Mesendoderm (in vitro differentiated cells): Measurements from ENCODE around the gene HEXIM1.

Source experiments
- DNase-seq: peaks from one replicate; pipeline ENCODE4 v3.0.0; 2013
- H2AK5ac ChIP-seq: 2 replicates; pipeline ENCODE4 v1.6.1; 2013; ENCODE audit warnings: low read length, inconsistent platforms
- H2BK120ac ChIP-seq: 2 replicates; pipeline ENCODE4 v1.6.1; 2013; ENCODE audit warnings: low read depth, mild to moderate bottlenecking, low read length, moderate library complexity, mixed read lengths
- H2BK15ac ChIP-seq: replicated peaks from 2 replicates; pipeline ENCODE4 v1.6.1; 2013; ENCODE audit warnings: low read depth, mild to moderate bottlenecking, moderate library complexity
- H2BK5ac ChIP-seq: 2 replicates; pipeline ENCODE4 v1.6.1; 2013; ENCODE audit warnings: low read length, inconsistent platforms
- H3K18ac ChIP-seq: 2 replicates; pipeline ENCODE4 v1.6.1; 2013; ENCODE audit warnings: mild to moderate bottlenecking, low read length, mixed read lengths
- H3K23ac ChIP-seq: one replicate; pipeline ENCODE4 v1.6.1; 2013; ENCODE audit warnings: low read length
- H3K27ac ChIP-seq: 2 replicates; pipeline ENCODE4 v1.5.1; 2013; ENCODE audit warnings: low read depth, mild to moderate bottlenecking, inconsistent platforms, low read length, moderate library complexity
- H3K27me3 ChIP-seq: 2 replicates; pipeline ENCODE4 v1.6.1; 2013; ENCODE audit warnings: low read length, control low read depth, mild to moderate bottlenecking, inconsistent platforms; ENCODE audit not compliant: insufficient read depth, poor library complexity
- H3K36me3 ChIP-seq: 2 replicates; pipeline ENCODE4 v1.6.1; 2013; ENCODE audit warnings: low read length, inconsistent platforms; ENCODE audit not compliant: control insufficient read depth, insufficient read depth
- H3K4ac ChIP-seq: one replicate; pipeline ENCODE4 v1.6.1; 2013; ENCODE audit warnings: low read depth, mild to moderate bottlenecking, low read length, moderate library complexity
- H3K4me1 ChIP-seq: 2 replicates; pipeline ENCODE4 v1.6.1; 2013; ENCODE audit warnings: low read depth, low read length, inconsistent platforms; ENCODE audit not compliant: control insufficient read depth
- H3K4me2 ChIP-seq: 2 replicates; pipeline ENCODE4 v1.6.1; 2013; ENCODE audit warnings: low read length
- H3K4me3 ChIP-seq: 2 replicates; pipeline ENCODE4 v1.5.1; 2013; ENCODE audit warnings: mild to moderate bottlenecking, low read length
- H3K56ac ChIP-seq: one replicate; pipeline ENCODE4 v1.6.1; 2013; ENCODE audit warnings: low read length
- H3K79me1 ChIP-seq: 2 replicates; pipeline ENCODE4 v1.6.1; 2013; ENCODE audit warnings: low read length, inconsistent platforms
- H3K79me2 ChIP-seq: 2 replicates; pipeline ENCODE4 v1.6.1; 2013; ENCODE audit warnings: mild to moderate bottlenecking, low read length; ENCODE audit not compliant: control insufficient read depth, insufficient read depth
- H3K9ac ChIP-seq: 2 replicates; pipeline ENCODE4 v1.6.1; 2013; ENCODE audit warnings: low read length, inconsistent platforms
- H4K5ac ChIP-seq: one replicate; pipeline ENCODE4 v1.6.1; 2013; ENCODE audit warnings: low read length
- H4K8ac ChIP-seq: one replicate; pipeline ENCODE4 v1.6.1; 2013; ENCODE audit warnings: low read depth, mild to moderate bottlenecking, control low read depth, low read length, moderate library complexity
- WGBS: extraction: QIAGEN DNeasy Blood & Tissue Kit; methylation state at CpG from one replicate; pipeline ENCODE4 v1.1.7; 2013; ENCODE audit warnings: low lambda C conversion rate, missing lambda C conversion rate; ENCODE audit not compliant: insufficient coverage; ENCODE audit errors: extremely low coverage; 5-methylcytosine and 5-hydroxymethylcytosine counted together

The HEXIM1 gene

DNA sequence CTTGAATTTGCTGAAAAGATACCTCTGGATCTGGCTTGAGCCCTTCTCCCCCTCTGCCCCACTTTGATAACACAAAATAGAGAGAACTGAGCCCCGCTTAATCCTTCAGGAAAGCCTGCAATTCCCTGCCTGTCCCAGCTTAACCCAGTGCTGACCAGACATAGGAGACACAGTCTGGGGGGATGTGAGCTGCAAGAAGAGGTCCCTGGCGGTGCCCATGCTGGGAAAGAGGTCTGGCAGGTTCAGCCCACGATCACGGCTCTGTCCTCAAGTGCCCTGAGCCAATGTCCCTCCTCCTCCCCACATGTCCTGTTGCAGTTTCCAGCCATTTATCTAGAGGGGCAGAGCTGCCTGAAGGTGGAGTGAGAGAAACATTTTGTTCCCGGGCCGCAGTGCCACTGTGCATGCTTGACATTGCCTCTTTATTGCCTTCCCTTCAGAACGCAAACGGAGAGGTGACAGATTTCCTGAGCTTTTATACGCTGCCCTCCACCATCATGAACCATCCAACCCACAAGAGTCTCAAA is 44.9 kb upstream of the HEXIM1 start:
- peaks cover 28% of the 10 kb centered on the region for H3K36me3 ChIP-seq
- H3K4me1 ChIP-seq: no peaks in the 10 kb centered on the region
- no peak overlapping the region for H2BK15ac ChIP-seq
- no peaks in the 10 kb centered on the region for H3K79me1 ChIP-seq
- H4K5ac ChIP-seq: no peak overlapping the region
- no peak overlapping the region for H2BK120ac ChIP-seq
- H2AK5ac ChIP-seq: no peak overlapping the region
- no peak overlapping the region for H3K27ac ChIP-seq
- H3K9ac ChIP-seq: no peak overlapping the region
- H3K27me3 ChIP-seq: no peaks in the 10 kb centered on the region
- no peak for DNase-seq
- H2BK5ac ChIP-seq: no peak overlapping the region
- no peak overlapping the region for H3K4me3 ChIP-seq
- H4K8ac ChIP-seq: no peak overlapping the region
- no peak overlapping the region for H3K4ac ChIP-seq
- no peak overlapping the region for H3K4me2 ChIP-seq
- H3K56ac ChIP-seq: no peak overlapping the region
- no peaks in the 10 kb centered on the region for H3K79me2 ChIP-seq
- H3K23ac ChIP-seq: no peak overlapping the region
- H3K18ac ChIP-seq: no peak overlapping the region
- no CpG with 5 or more reads among the region's 9 CpGs for WGBS

DNA sequence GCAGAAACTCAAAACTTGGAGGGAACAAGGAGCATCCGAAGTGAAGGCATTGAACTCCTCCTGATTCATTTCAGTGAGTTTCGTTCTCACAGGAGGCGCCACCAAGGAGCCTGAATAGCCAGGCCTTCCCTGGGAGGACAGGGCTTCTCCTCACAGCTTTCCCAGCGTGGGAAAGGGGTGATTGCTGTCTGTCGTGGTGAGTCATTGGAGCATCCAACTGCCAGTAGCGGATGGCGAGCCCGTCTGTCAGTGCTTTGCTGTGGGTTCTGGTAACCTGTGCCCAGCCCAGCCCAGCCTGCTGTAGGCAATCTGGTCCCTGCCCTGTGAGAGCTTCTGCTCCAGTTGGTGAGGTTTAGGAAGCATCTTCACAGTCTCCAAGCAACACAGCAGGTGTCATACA is 44.2 kb upstream of the HEXIM1 start:
- H3K36me3 ChIP-seq: peaks cover 30% of the 10 kb centered on the region
- H3K9ac ChIP-seq: no peak overlapping the region
- no peak overlapping the region for H2BK5ac ChIP-seq
- no peaks in the 10 kb centered on the region for H3K79me1 ChIP-seq
- no peaks in the 10 kb centered on the region for H3K27me3 ChIP-seq
- no peak overlapping the region for H2AK5ac ChIP-seq
- H2BK15ac ChIP-seq: no peak overlapping the region
- H3K4ac ChIP-seq: no peak overlapping the region
- no peak overlapping the region for H3K18ac ChIP-seq
- H3K4me3 ChIP-seq: no peak overlapping the region
- H3K27ac ChIP-seq: no peak overlapping the region
- no peak overlapping the region for H3K56ac ChIP-seq
- H4K5ac ChIP-seq: no peak overlapping the region
- H3K79me2 ChIP-seq: no peaks in the 10 kb centered on the region
- WGBS: no CpG with 5 or more reads among the region's 8 CpGs
- H4K8ac ChIP-seq: no peak overlapping the region
- H2BK120ac ChIP-seq: no peak overlapping the region
- no peaks in the 10 kb centered on the region for H3K4me1 ChIP-seq
- no peak overlapping the region for H3K23ac ChIP-seq
- no peak overlapping the region for H3K4me2 ChIP-seq
- DNase-seq: no peak

DNA sequence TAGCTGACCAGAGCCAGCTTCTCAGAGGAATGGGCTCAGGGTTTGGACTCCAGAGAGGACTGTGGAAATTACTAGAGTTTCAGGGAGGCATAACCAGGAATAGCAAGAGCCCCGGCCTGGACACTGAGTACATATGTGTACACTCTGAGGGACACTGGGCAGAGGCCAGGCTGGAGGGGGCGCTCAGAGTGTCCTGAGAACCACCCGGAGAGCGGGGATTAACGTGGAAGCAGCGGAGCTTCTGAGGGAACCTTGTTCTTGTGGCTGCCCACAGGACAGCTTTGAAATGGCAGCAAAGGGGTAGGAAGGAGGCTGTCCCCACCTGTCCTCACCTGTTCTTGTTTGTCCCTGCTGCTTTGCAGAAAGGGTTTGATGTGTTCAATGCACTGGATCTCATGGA is 43.8 kb upstream of the HEXIM1 start:
- Histone ChIP-seq H3K4me2 (no peak overlapping the region), H4K5ac (no peak overlapping the region), H3K4ac (no peak overlapping the region), H2BK5ac (no peak overlapping the region), H2BK15ac (no peak overlapping the region), H3K79me1 (no peaks in the 10 kb centered on the region), H3K23ac (no peak overlapping the region), H3K27me3 (no peaks in the 10 kb centered on the region), H2BK120ac (no peak overlapping the region), H3K79me2 (no peaks in the 10 kb centered on the region), H3K4me3 (no peak overlapping the region), H3K56ac (no peak overlapping the region), H3K18ac (no peak overlapping the region), H3K27ac (no peak overlapping the region), H3K36me3 (peaks cover 30% of the 10 kb centered on the region), H3K9ac (no peak overlapping the region), H4K8ac (no peak overlapping the region), H2AK5ac (no peak overlapping the region), H3K4me1 (no peaks in the 10 kb centered on the region)
- no peak for DNase-seq
- WGBS: no CpG with 5 or more reads among the region's 6 CpGs

DNA sequence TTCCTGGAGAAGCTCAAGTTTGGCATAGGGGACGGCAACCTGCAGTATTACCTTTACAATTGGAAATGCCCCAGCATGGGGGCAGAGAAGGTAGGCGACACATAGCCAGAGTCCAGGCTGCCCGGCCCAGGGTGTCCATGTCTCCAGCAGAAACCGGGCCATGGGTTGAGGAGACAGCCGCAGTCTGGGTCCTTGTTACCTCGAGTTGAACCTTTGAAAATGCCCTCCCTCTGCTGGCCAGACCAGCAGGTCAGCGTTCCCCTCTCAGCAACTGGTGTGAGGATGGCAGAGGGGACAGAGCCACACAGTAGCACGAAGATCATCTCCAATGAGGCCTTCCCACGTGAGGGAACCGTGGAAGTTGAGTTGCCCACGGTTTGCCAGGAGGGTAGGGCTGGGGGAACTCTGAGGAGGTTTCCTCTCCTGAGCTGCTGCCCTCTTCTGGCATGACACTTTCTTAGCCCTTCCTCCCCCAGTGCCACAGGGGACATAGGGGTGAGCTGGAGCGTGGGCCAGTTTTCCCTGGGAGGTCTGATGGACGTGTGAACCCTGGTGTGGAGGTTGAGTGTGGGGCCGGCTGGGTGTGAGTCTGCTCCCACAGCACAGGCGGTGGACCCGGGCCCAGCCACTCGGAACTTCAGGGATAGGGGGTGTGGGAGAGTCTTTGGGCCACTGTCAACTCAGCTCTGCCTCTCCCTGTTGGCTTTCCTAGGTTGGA is 43.2 kb upstream of the HEXIM1 start:
- no peak for DNase-seq
- Histone ChIP-seq H3K18ac (no peak overlapping the region), H3K79me2 (no peaks in the 10 kb centered on the region), H3K4me3 (no peak overlapping the region), H2BK15ac (no peak overlapping the region), H2BK5ac (no peak overlapping the region), H4K8ac (no peak overlapping the region), H3K79me1 (no peaks in the 10 kb centered on the region), H3K36me3 (peaks cover 27% of the 10 kb centered on the region), H3K9ac (no peak overlapping the region), H3K4me1 (no peaks in the 10 kb centered on the region), H3K4ac (no peak overlapping the region), H3K27ac (no peak overlapping the region), H3K27me3 (no peaks in the 10 kb centered on the region), H2BK120ac (no peak overlapping the region), H2AK5ac (no peak overlapping the region), H3K56ac (no peak overlapping the region), H3K4me2 (no peak overlapping the region), H4K5ac (no peak overlapping the region), H3K23ac (no peak overlapping the region)
- WGBS: no CpG with 5 or more reads among the region's 17 CpGs

DNA sequence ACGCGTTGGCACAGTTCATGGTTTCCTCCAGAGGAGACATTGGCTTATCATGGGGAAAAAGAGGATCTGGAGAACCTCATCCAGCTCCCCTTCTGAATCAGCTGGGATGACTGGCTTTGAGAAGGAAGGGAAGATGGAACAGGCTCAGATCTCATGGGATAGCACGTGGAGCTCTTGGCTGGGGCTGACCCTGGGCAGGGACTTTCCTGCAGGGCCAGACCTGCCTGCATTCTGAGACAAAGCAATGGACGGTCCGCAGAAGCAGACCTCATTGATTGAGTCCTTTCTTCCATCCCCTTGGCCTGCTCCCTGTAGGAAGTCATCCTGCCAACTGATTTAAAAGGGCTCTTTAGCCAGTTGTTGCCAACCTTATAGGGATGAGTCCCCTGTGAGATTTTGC is 42.2 kb upstream of the HEXIM1 start:
- H3K4me3 ChIP-seq: no peak overlapping the region
- H3K79me2 ChIP-seq: no peaks in the 10 kb centered on the region
- H3K18ac ChIP-seq: no peak overlapping the region
- H2BK120ac ChIP-seq: no peak overlapping the region
- no peaks in the 10 kb centered on the region for H3K27me3 ChIP-seq
- H3K4me2 ChIP-seq: no peak overlapping the region
- no peak overlapping the region for H2BK15ac ChIP-seq
- H4K8ac ChIP-seq: no peak overlapping the region
- no peak overlapping the region for H2BK5ac ChIP-seq
- no peak overlapping the region for H2AK5ac ChIP-seq
- no peaks in the 10 kb centered on the region for H3K79me1 ChIP-seq
- H3K4ac ChIP-seq: no peak overlapping the region
- no peak overlapping the region for H3K56ac ChIP-seq
- no peak overlapping the region for H4K5ac ChIP-seq
- H3K9ac ChIP-seq: no peak overlapping the region
- H3K4me1 ChIP-seq: no peaks in the 10 kb centered on the region
- no peak for DNase-seq
- H3K23ac ChIP-seq: no peak overlapping the region
- H3K36me3 ChIP-seq: peaks cover 27% of the 10 kb centered on the region
- no peak overlapping the region for H3K27ac ChIP-seq
- no CpG with 5 or more reads among the region's 5 CpGs for WGBS

DNA sequence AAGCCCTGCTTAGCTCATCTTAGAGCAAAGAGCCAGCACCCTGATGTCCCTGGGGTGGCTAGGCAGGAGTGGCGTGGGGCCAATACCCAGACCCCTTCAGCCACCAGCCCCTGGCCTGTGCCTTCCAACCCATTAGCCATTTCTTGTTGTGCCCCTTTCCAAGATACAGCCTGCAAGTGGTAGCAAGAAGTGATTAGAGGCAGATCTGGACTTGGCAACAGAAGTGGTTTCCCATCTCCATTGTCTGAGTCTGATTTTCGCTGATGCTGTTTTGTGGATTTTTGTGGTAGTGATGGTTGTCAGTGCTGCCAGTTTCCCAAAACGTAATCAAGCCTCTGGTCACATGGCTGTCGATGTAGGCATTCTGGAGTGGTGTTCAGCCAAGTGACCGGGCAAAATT is 41.7 kb upstream of the HEXIM1 start:
- Histone ChIP-seq H3K18ac (no peak overlapping the region), H3K4me3 (no peak overlapping the region), H3K4me2 (no peak overlapping the region), H3K27me3 (no peaks in the 10 kb centered on the region), H3K79me1 (no peaks in the 10 kb centered on the region), H2BK15ac (no peak overlapping the region), H2BK120ac (no peak overlapping the region), H4K5ac (no peak overlapping the region), H3K4ac (no peak overlapping the region), H3K27ac (no peak overlapping the region), H2BK5ac (no peak overlapping the region), H3K9ac (no peak overlapping the region), H3K36me3 (peaks cover 27% of the 10 kb centered on the region), H3K79me2 (no peaks in the 10 kb centered on the region), H3K56ac (no peak overlapping the region), H3K4me1 (no peaks in the 10 kb centered on the region), H4K8ac (no peak overlapping the region), H2AK5ac (no peak overlapping the region), H3K23ac (no peak overlapping the region)
- WGBS: no CpG with 5 or more reads among the region's 5 CpGs
- no peak for DNase-seq
